Thyroid gland (tissue), 4 donors: ENCODE results near the gene TAF1B. TPM values are rescaled to one million over a fixed set of nuclear protein-coding genes. Genes with fewer than 3 reads are reported as not detected.

ENCODE experiments used
- DNase-seq, 2 donors: peaks; one replicate each; pipeline ENCODE4 v3.0.0-alpha.2; 2019
- H3K27ac ChIP-seq, 3 donors: fragments of 200-600 bp; sonication (generic); 1 replicate in 2 of 3; 2 replicates in 1 of 3; pipeline ENCODE4 v1.5.1; 2016 to 2019; ENCODE audit warnings: mild to moderate bottlenecking in 1 of 3, moderate library complexity in 1 of 3
- H3K27me3 ChIP-seq: fragments of 200-600 bp; sonication (generic); one replicate; pipeline ENCODE4 v1.5.1; 2019
- H3K36me3 ChIP-seq, 2 donors: fragments of 200-600 bp; sonication (generic); one replicate each; pipeline ENCODE4 v1.5.1; 2016 to 2019
- H3K4me1 ChIP-seq, 2 donors: fragments of 200-600 bp; sonication (generic); one replicate each; pipeline ENCODE4 v1.5.1; 2017 to 2019
- H3K4me3 ChIP-seq, 3 donors: fragments of 200-600 bp; sonication (generic); replicated peaks in 1 of 3; 1 replicate in 2 of 3; 2 replicates in 1 of 3; pipeline ENCODE4 v1.5.1; 2016; ENCODE audit warnings: mild to moderate bottlenecking in 1 of 3
- H3K9me3 ChIP-seq: fragments of 200-600 bp; sonication (generic); one replicate; pipeline ENCODE4 v1.5.1; 2017
- CTCF ChIP-seq, 6 experiments: fragments of 200-600 bp in 3 of 6; fragments of 450-650 bp in 3 of 6; sonication (generic) in 3 of 6; IDR thresholded peaks; one replicate each; pipeline ENCODE4 v1.5.1; 2016 to 2019; ENCODE audit warnings: antibody characterized with exemption in 6 of 6, mild to moderate bottlenecking in 2 of 6, inconsistent platforms in 1 of 6, moderate library complexity in 1 of 6
- POLR2A ChIP-seq, 2 donors: fragments of 450-650 bp; IDR thresholded peaks; one replicate each; pipeline ENCODE4 v1.6.1; 2017; ENCODE audit warnings: antibody characterized with exemption in 2 of 2, mild to moderate bottlenecking in 2 of 2, moderate library complexity in 1 of 2
- WGBS, 2 donors: methylation state at CpG; one replicate each; pipeline ENCODE4 v1.1.5; 2017; 5-methylcytosine and 5-hydroxymethylcytosine counted together
- intact Hi-C: fragments of 100-400 bp; cut with DNase I; formaldehyde crosslinking; loops from one replicate; pipeline ENCODE4 v1.15.1; 2023
- total RNA-seq, 4 donors: library from RNA; depleted of rRNA; stranded (reverse); fragments of >200 nt; gene quantifications; one replicate each; pipeline ENCODE4 v1.2.3, GENCODE V29; 2016

The TAF1B gene
- total RNA-seq, 4 donors from 2014 or later: 18.6 to 33.9 (median 25.8) TPM

GRCh38 chr2:9971890-9972289, 128.6 kb downstream of the TAF1B start:
- no peak for DNase-seq
- no peak for TF ChIP-seq CTCF (IDR thresholded peaks at IDR 0.05)
- TF ChIP-seq POLR2A (IDR thresholded peaks at IDR 0.05): no peak
- H3K4me1 ChIP-seq: peaks cover 14 to 44% of the 10 kb centered on the region in 2 donors
- H3K4me3 ChIP-seq: no peak overlapping the region
- peak overlapping the region in 2 of 3 donors; percentile 18 to 51 for H3K27ac ChIP-seq
- no peaks in the 10 kb centered on the region for H3K36me3 ChIP-seq
- intact Hi-C loops: no loop called here
- 83 to 94% methylated on average over 6 of the region's 6 CpGs for WGBS, 2 donors
- H3K9me3 ChIP-seq: no peaks in the 10 kb centered on the region
- no peaks in the 10 kb centered on the region for H3K27me3 ChIP-seq

- H3K27ac ChIP-seq: peak overlapping the region in 2 of 3 donors; percentile 44 to 51
- peaks cover 14 to 44% of the 10 kb centered on the region in 2 donors for H3K4me1 ChIP-seq
- DNase-seq: peak; percentile 60 to 61
- H3K27me3 ChIP-seq: no peaks in the 10 kb centered on the region
- H3K36me3 ChIP-seq: no peaks in the 10 kb centered on the region
- 49 to 55% methylated on average over 13 of the region's 13 CpGs for WGBS, 2 donors
- intact Hi-C loops: no loop called here
- no peaks in the 10 kb centered on the region for H3K9me3 ChIP-seq
- no peak for TF ChIP-seq CTCF (IDR thresholded peaks at IDR 0.05)
- TF ChIP-seq POLR2A (IDR thresholded peaks at IDR 0.05): no peak
- no peak overlapping the region for H3K4me3 ChIP-seq
Observed at GRCh38 chr2:9972621-9973479, 129.6 kb downstream of the TAF1B start.

- TF ChIP-seq CTCF (IDR thresholded peaks at IDR 0.05): no peak
- no peak for TF ChIP-seq POLR2A (IDR thresholded peaks at IDR 0.05)
- peaks cover 12 to 44% of the 10 kb centered on the region in 2 donors for H3K4me1 ChIP-seq
- H3K27me3 ChIP-seq: no peaks in the 10 kb centered on the region
- no peaks in the 10 kb centered on the region for H3K9me3 ChIP-seq
- H3K27ac ChIP-seq: peak overlapping the region in 1 of 3 donors; percentile 44
- DNase-seq: no peak
- H3K4me3 ChIP-seq: no peak overlapping the region
- H3K36me3 ChIP-seq: no peaks in the 10 kb centered on the region
- WGBS, 2 donors: 83 to 90% methylated on average over 6 of the region's 6 CpGs
- intact Hi-C loops: no loop called here
Observed at GRCh38 chr2:9973690-9974089, 130.4 kb downstream of the TAF1B start.

- Histone ChIP-seq H3K9me3 (no peaks in the 10 kb centered on the region), H3K27me3 (no peaks in the 10 kb centered on the region), H3K36me3 (no peaks in the 10 kb centered on the region), H3K4me1 (peaks cover 6 to 39% of the 10 kb centered on the region in 2 donors), H3K4me3 (no peak overlapping the region), H3K27ac (peak overlapping the region in 2 of 3 donors; percentile 8 to 47)
- intact Hi-C loops: no loop called here
- WGBS, 2 donors: 70 to 72% methylated on average over 4 of the region's 4 CpGs
- peak; percentile 55 to 59 for DNase-seq
- TF ChIP-seq CTCF (IDR thresholded peaks at IDR 0.05) (no peak), POLR2A (IDR thresholded peaks at IDR 0.05) (no peak)
Observed at GRCh38 chr2:9974343-9974742, 131.1 kb downstream of the TAF1B start.

- Histone ChIP-seq H3K27me3 (no peaks in the 10 kb centered on the region), H3K27ac (peak overlapping the region in 1 of 3 donors; percentile 47), H3K4me1 (peaks cover 6 to 44% of the 10 kb centered on the region in 2 donors), H3K9me3 (no peaks in the 10 kb centered on the region), H3K4me3 (no peak overlapping the region), H3K36me3 (no peaks in the 10 kb centered on the region)
- DNase-seq: no peak
- intact Hi-C loops: no loop called here
- WGBS, 2 donors: 89 to 91% methylated on average over 10 of the region's 10 CpGs
- TF ChIP-seq POLR2A (IDR thresholded peaks at IDR 0.05) (no peak), CTCF (IDR thresholded peaks at IDR 0.05) (no peak)
Observed at GRCh38 chr2:9975328-9975727, 132.1 kb downstream of the TAF1B start.
